Measurements from ENCODE around the gene WNT2.

WNT2 gene

DNA sequence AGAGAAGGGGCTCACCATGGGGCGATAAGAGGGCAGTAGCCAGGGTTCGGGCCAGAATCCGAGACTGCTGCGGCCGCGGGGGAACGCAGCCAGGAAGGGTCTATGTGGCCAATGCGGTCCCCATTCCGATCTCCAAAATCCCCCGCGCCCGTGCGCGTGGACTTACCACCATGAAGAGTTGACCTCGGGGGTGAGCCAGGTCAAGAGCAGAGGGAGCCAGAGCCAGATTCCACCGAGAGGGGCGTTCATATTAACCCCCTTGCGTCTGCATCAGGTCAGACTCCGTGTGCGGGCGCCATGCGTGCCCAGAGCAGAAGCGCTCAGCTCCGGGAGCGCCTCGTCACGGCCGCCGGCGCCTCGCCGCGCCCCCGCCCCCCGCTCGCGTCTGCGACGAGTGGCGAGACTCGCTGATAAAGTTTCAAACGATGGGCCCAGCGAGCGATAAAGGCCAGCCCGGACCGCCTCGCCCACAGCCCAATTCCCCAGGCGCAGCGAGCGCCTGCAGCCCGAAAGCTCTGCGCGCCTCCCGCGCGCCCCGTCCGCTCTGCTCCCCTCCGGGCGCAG, at the start of gene WNT2:
TSS of gene WNT2 (minus strand) at position 318 of the 564 bp plus-strand sequence. CDS start at position 249, 69 bp downstream.
- no peak for DNase-seq

GRCh38 chr7:117372073-117372472, 49.2 kb upstream of the WNT2 start:
- DNase-seq, result no peak

GRCh38 chr7:117364339-117365080, 41.7 kb upstream of the WNT2 start:
- no peak for DNase-seq

- DNase-seq, result no peak
Observed at GRCh38 chr7:117362294-117362888, 39.5 kb upstream of the WNT2 start.

GRCh38 chr7:117350027-117350426, 27.2 kb upstream of the WNT2 start:
- no peak for DNase-seq

GRCh38 chr7:117349570-117349969, 26.7 kb upstream of the WNT2 start:
- no peak for DNase-seq

DNA sequence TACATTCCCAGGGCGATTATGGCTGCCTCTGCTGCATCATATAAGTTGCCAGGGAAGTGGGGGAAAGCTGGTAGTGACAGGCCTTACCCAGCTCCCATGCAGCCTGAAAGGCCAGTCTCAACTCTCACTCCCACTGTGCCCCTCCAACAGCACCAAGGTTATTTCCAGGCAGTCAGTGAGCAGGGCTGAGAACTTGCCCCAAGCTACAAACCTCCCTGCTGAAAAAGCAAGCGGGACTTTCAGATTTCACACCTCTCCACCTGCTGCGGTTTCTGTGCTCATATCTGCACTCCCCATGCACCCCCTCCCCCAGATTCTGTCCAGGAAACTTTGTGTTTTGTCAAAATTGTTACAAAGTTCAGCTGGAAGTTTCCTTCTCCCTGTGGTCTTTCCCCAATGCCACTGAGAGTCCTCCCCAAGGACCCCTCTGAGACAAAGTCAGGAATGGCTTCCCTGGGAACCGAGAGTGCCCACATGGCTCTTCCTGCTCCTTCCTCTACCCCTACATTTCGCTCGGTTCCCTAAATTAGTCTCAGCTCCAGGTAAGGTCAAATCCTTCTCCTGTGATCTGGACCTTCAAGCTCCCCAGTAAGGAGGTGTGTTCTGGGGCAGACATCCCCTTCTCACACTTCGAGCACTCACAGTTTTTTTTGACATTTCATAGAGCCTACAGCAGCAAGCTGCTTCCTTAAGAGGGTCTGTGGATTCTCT, 25.3 kb upstream of the WNT2 start:
- no peak for DNase-seq

DNA sequence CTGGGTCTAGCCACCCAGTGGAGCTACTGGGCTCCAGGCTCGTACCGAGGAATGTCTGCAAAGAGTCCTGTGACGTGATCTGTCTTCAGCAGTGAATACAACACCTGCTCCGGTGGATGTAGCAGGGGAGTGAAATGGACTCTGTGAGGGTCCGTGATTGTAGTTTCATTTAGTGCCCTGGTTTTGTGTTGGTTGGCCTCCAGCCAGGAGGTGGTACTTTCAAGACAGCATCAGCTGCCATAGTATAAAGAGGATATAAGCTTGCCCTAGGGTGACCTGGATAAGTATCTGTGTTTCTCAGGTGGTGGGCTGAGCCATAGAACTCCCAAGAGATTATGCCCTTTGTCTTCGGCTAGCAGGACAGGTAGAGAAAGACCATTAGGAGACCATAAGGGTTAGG, 24.6 kb upstream of the WNT2 start:
- no peak for DNase-seq

- no peak for DNase-seq
Observed at GRCh38 chr7:117346161-117346560, 23.3 kb upstream of the WNT2 start.

DNA sequence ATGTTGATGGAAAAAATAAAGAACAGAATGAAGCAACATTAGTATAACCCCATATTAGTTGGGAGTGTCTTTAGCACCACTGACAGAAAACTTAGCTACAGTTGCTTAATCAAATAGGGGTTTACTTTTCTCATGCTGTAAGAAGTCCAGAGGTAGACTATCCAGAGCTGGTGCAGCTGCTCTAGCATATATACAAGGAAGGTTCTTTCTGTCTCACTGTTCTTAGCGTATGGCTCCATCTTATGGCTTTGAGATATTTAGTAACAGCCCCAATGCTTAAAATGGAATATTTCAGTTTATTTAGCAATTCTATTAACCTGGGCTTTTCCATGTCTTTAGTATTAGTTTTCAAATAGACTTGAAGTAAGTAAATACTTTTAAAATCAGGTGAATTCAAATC, 15.2 kb upstream of the WNT2 start:
- no peak for DNase-seq

DNA sequence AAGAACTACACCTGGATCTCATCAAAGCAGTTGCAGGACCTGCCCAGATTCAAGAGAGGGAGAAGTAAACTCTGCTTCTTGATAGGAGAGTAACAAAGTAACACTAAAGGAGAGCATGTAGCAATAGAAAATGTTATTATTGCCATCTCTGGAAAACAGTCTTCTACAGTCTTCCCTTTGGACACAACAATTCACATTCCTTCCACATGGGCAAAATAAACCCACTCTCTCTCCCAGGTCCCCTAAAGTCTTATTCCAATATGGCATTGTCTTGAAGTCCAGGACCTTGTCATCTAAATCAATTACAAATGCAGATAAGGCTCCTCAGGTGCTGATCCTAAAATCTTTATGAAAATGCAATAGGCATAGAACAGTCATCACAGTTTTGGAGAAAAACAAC, 10.3 kb upstream of the WNT2 start:
- no peak for DNase-seq

- DNase-seq, result no peak
Observed at GRCh38 chr7:117332031-117332430, 9.2 kb upstream of the WNT2 start.

DNA sequence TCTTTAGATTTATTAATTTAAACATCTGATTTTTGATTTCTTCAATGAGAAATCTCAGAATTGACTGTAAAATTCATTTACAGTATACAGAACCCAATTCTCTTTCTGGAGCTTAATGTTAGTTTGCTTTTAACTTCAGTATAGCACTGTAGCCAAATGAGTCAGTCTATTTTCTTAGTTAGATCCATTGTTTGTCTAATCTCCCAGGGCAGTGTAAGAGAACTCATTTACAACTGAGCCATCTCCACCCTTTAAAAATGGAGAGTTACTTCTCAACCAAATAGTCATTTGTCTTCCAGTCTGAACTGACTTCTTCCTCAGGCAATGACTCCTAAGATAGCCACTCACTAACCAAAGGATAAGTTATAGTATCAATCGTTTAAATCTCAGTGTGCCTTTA, 3.0 kb upstream of the WNT2 start:
- no peak for DNase-seq

DNA sequence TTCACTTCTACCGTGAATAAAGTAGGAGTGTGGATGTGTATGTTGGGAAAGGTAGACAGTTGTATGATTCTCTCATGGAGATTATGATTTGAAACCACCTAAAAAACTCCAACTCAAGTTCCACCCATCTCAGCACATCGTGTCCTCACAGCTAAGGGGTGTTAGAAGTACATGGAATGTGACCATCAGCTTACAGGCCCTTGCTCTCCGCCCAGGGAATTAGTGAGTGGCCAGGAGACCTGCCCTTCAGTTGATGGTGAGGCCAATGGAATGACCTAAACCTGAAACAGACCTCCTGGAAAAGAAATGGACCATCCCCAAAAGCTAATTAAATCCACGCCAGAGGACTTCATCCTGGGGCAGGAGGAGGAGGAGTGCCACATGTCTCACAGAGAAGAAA, 2.1 kb upstream of the WNT2 start:
- no peak for DNase-seq

DNA sequence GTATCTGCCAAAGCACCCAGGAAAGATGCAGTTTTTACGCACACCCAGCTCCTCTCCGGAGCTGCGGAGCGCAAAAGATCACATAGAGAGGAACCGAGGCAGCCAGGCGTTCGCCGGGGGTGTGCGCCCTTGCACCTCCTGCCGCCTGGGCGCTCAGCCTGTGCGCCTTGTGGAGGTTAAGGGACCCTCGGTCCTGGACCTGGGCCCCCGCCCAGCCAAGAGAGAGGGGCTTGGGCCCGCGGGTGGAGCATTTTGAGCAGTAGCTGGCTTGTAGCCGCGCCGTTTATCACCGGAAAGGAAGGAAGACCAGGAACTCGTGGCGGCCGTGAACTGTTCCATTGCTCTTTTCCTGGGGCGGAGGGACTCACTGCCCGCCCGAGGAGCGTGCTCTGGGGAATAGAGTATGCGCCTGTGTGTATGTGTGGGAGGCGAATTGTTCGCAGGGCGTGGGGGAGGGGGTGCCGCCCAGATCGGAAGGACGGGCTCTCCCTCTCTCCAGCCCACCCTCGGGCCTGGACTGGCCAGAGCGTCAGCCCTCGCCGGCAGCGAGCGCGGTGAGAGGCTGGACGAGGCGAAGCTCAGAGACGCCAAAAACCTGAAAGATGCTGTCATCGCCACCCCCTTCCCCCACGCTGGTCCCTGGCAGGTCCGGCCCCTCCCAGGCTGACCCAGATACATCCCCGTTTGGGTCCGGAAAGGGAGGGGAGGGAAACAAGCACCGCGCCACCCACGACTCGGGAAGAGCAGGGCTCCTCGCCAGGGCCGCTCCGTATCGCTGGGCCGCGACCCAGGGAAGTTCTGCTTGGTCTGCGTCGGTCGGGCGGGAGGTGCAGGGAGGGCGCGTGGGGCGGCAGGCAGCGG, 1.2 kb upstream of the WNT2 start:
- no peak for DNase-seq

GRCh38 chr7:117323305-117323850, 520 bp upstream of the WNT2 start:
- DNase-seq, result no peak

DNA sequence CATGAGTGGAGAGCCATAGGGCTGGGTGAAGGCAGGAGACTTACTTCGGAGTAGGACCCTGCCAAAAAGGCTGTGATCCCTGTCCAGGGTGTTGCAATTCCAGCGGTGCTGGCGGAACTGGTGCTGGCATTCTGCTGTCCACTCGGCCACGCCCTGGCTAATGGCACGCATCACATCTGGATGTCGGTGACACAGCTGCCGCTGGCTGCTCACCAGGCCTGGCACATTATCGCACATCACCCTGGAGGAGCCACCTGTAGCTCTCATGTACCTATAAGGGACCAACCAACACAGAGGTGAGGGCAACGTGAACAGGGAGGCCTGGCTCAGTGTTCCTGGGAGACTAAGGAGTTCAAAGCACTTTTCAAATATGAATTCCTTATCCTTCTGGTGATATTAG, 2.3 kb downstream of the WNT2 start:
- DNase-seq, result no peak

GRCh38 chr7:117319181-117319580, 3.7 kb downstream of the WNT2 start:
- DNase-seq, result no peak

- no peak for DNase-seq
Observed at GRCh38 chr7:117313582-117313981, 9.3 kb downstream of the WNT2 start.

DNA sequence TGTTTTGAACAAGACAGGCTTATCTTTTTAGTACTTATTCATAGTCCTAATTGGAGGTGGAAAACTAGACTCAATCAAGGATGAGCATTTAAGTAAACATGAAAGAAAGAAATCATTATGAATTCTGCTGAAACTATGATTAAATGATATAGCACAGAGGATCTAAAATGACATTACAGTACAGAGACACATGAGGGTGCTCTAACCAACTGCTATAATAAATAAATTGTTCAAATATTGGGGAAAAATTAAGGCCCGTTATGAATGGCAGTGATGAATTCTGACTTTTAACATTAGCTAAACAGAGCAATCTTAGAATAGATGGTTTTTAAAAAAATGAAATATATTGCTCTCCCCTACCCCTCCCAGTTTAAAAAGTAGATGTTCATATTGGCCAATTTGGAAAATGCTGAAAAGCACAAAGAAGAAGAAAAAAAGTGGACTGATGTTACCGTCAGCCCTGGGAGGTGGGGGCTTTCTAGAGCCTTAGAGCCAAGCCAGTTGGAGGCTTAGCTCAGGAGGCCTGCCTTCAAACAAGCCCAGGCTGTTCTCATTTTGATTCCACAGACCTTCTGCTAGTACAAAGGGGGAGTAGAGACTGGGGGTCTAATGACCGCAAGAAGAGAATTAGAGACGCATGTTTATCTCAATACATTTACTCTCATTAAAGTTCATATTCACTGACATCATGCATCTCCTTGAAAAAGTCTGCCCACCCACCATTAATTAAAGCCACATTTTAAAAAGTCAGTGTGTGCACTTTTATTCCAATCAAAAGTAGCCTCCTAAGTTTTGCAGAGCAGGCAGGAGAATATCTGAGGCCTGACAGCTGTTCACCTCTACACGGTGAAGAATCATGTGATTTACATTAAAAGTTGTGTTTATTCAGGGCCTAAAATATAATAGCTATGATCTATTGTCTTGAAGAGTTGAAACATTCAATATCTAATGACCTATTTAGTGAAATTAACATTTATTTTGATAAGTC, 10.0 kb downstream of the WNT2 start:
- no peak for DNase-seq

DNA sequence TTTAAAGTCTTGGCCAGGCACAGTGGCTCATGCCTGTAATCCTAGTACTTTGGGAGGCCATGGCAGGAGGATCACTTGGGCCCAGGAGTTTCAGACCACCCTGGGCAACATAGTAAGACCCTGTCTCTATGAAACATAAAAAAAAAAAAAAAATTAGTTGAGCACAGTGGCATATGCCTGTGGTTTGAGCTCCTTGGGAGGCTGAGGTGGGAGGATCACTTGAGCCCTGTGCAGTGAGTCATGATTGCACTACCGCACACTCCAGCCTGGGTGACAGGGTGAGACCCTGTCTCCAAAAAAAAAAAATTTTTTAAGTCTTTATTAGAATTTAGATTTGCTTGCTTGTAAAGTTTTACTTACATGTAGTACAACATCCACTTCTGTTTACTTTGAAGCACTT, 14.0 kb downstream of the WNT2 start:
- DNase-seq, result no peak
